HCT116 (cell line): ENCODE data around the gene HAUS1.

ENCODE experiments used
- EGR1 ChIP-seq: IDR thresholded peaks from 2 replicates; pipeline ENCODE4 v1.6.1; 2012; ENCODE audit warnings: low read depth
- ELF1 ChIP-seq: IDR thresholded peaks from 2 replicates; pipeline ENCODE4 v1.6.1; 2012; ENCODE audit warnings: low read depth, borderline replicate concordance
- EZH2 ChIP-seq: fragments of 200-600 bp; sonication (generic); IDR thresholded peaks from 2 replicates; pipeline ENCODE4 v1.6.1; 2017; ENCODE audit warnings: antibody characterized with exemption, mixed run types
- EZH2phosphoT487 ChIP-seq: fragments of 200-600 bp; IDR thresholded peaks from 2 replicates; pipeline ENCODE4 v1.6.1; 2018; ENCODE audit warnings: antibody characterized with exemption, borderline replicate concordance
- POLR2A ChIP-seq: IDR thresholded peaks from 2 replicates; pipeline ENCODE4 v1.7.0; 2011; ENCODE audit warnings: borderline replicate concordance; ENCODE audit not compliant: insufficient read depth, insufficient read length; ENCODE audit errors: extremely low read depth
- POLR2AphosphoS5 ChIP-seq: IDR thresholded peaks from 2 replicates; pipeline ENCODE4 v1.6.1; 2011; ENCODE audit warnings: mild to moderate bottlenecking, low read depth, low read length, moderate library complexity
- RAD21 ChIP-seq: IDR thresholded peaks from 2 replicates; pipeline ENCODE4 v1.6.1; 2012; ENCODE audit warnings: low read depth, mild to moderate bottlenecking
- SIN3A ChIP-seq: IDR thresholded peaks from 2 replicates; pipeline ENCODE4 v1.6.1; 2012; ENCODE audit warnings: low read depth
- SRF ChIP-seq: IDR thresholded peaks from 2 replicates; pipeline ENCODE4 v1.6.1; 2012; ENCODE audit warnings: low read depth
- TCF7L2 ChIP-seq: IDR thresholded peaks from 2 replicates; pipeline ENCODE4 v1.7.0; 2011; ENCODE audit warnings: borderline replicate concordance, inconsistent platforms; ENCODE audit not compliant: insufficient read depth, insufficient read length; ENCODE audit errors: extremely low read depth
- YY1 ChIP-seq: IDR thresholded peaks from 2 replicates; pipeline ENCODE4 v1.6.1; 2011; ENCODE audit warnings: low read length, low read depth, moderate library complexity, mild to moderate bottlenecking; ENCODE audit not compliant: insufficient replicate concordance; ENCODE audit errors: extremely low read depth
- ZFX ChIP-seq: fragments of 450-650 bp; IDR thresholded peaks from 2 replicates; pipeline ENCODE4 v1.6.1; 2017
- TF ChIP-seq, protein P1 (sequence below), 3 experiments: fragments of 200-600 bp in 1 of 3; sonication (generic) in 1 of 3; IDR thresholded peaks in 2 of 3; conservative IDR thresholded peaks in 1 of 3; 2 replicates each; pipeline ENCODE4 v1.5.1; 2012 to 2017; ENCODE audit warnings: low read depth in 2 of 3, low read length in 2 of 3, antibody characterized with exemption in 1 of 3, borderline replicate concordance in 1 of 3, control low read depth in 1 of 3, mild to moderate bottlenecking in 1 of 3, mixed read lengths in 1 of 3, mixed run types in 1 of 3, moderate library complexity in 1 of 3; ENCODE audit not compliant: insufficient read depth in 1 of 3
- TF ChIP-seq, protein P2 (sequence below): IDR thresholded peaks from 2 replicates; pipeline ENCODE4 v1.6.1; 2011; ENCODE audit warnings: mild to moderate bottlenecking, low read length, moderate library complexity; ENCODE audit not compliant: insufficient replicate concordance; ENCODE audit errors: extremely low read depth

DNA sequence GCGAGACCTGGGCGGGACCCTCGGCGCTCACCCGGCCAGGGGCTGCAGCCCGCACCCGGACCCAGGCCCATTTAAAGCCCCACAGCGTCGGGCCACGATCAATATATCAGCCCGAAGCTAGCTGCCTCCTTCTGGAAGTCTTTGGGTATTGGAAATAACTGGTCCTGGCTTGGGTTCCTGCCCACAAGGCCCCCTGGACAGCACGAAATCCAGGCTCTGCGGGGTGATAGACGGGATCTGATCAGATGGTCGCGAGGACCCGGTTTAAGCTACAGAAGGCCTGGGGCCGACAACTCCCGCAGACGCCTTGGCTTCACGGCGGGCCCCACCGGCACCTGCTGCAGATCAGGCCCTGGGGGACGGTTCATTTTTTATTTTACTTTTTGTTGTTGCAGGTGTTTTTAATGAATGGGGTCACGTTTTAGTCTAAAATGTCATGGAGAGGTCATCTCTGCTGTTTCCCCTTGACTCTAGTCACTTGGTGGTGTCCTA is 31.8 kb upstream of the HAUS1 start:
- no peak for TF ChIP-seq ELF1
- TF ChIP-seq EGR1, result no peak
- TF ChIP-seq EZH2phosphoT487, result no peak
- TF ChIP-seq, protein P1, sequence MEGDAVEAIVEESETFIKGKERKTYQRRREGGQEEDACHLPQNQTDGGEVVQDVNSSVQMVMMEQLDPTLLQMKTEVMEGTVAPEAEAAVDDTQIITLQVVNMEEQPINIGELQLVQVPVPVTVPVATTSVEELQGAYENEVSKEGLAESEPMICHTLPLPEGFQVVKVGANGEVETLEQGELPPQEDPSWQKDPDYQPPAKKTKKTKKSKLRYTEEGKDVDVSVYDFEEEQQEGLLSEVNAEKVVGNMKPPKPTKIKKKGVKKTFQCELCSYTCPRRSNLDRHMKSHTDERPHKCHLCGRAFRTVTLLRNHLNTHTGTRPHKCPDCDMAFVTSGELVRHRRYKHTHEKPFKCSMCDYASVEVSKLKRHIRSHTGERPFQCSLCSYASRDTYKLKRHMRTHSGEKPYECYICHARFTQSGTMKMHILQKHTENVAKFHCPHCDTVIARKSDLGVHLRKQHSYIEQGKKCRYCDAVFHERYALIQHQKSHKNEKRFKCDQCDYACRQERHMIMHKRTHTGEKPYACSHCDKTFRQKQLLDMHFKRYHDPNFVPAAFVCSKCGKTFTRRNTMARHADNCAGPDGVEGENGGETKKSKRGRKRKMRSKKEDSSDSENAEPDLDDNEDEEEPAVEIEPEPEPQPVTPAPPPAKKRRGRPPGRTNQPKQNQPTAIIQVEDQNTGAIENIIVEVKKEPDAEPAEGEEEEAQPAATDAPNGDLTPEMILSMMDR (IDR thresholded peaks at IDR 0.05 in 2 of 3, conservative IDR thresholded peaks at IDR 0.05 in 1 of 3; ENCODE audit: borderline replicate concordance in 1 of 3, insufficient read depth in 1 of 3, low read depth in 2 of 3, low read length in 2 of 3), result no peak
- no peak; the same call in 1 of the 2 replicates for TF ChIP-seq SIN3A
- no peak for TF ChIP-seq YY1
- no peak; the same call in 1 of the 2 replicates for TF ChIP-seq POLR2AphosphoS5
- no peak for TF ChIP-seq EZH2
- TF ChIP-seq, protein P2, sequence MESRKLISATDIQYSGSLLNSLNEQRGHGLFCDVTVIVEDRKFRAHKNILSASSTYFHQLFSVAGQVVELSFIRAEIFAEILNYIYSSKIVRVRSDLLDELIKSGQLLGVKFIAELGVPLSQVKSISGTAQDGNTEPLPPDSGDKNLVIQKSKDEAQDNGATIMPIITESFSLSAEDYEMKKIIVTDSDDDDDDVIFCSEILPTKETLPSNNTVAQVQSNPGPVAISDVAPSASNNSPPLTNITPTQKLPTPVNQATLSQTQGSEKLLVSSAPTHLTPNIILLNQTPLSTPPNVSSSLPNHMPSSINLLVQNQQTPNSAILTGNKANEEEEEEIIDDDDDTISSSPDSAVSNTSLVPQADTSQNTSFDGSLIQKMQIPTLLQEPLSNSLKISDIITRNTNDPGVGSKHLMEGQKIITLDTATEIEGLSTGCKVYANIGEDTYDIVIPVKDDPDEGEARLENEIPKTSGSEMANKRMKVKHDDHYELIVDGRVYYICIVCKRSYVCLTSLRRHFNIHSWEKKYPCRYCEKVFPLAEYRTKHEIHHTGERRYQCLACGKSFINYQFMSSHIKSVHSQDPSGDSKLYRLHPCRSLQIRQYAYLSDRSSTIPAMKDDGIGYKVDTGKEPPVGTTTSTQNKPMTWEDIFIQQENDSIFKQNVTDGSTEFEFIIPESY, result no peak
- no peak for TF ChIP-seq POLR2A
- TF ChIP-seq TCF7L2, result no peak
- no peak for TF ChIP-seq SRF
- peak; percentile 17; the same call in 1 of the 2 replicates for TF ChIP-seq ZFX
- TF ChIP-seq RAD21, result no peak
